Astrocyte (in vitro differentiated cells and primary cell): Measurements from ENCODE around the gene IMMP2L.

Source experiments
- CTCF ChIP-seq: IDR thresholded peaks from 2 replicates; pipeline ENCODE4 v1.5.1; 2011; ENCODE audit warnings: low read depth, mild to moderate bottlenecking, inconsistent platforms, low read length, moderate library complexity; ENCODE audit not compliant: insufficient read depth
- EZH2 ChIP-seq: IDR thresholded peaks from 2 replicates; pipeline ENCODE4 v1.6.1; 2012; ENCODE audit warnings: mild to moderate bottlenecking, low read length, inconsistent platforms; ENCODE audit not compliant: insufficient read depth

GRCh38 chr7:110841840-110842545, 720.3 kb downstream of the IMMP2L start:
- TF ChIP-seq EZH2 (no peak), CTCF (no peak)
